Erythroblast (primary cell): ENCODE measurements around the gene UCN2.

ENCODE experiments used
- GATA1 ChIP-seq: IDR thresholded peaks from 2 replicates; pipeline ENCODE4 v1.6.1; 2011; ENCODE audit warnings: low read depth, mild to moderate bottlenecking, control low read depth, low read length, moderate library complexity
- POLR2A ChIP-seq: IDR thresholded peaks from 2 replicates; pipeline ENCODE4 v1.6.1; 2011; ENCODE audit warnings: mild to moderate bottlenecking, low read length

DNA sequence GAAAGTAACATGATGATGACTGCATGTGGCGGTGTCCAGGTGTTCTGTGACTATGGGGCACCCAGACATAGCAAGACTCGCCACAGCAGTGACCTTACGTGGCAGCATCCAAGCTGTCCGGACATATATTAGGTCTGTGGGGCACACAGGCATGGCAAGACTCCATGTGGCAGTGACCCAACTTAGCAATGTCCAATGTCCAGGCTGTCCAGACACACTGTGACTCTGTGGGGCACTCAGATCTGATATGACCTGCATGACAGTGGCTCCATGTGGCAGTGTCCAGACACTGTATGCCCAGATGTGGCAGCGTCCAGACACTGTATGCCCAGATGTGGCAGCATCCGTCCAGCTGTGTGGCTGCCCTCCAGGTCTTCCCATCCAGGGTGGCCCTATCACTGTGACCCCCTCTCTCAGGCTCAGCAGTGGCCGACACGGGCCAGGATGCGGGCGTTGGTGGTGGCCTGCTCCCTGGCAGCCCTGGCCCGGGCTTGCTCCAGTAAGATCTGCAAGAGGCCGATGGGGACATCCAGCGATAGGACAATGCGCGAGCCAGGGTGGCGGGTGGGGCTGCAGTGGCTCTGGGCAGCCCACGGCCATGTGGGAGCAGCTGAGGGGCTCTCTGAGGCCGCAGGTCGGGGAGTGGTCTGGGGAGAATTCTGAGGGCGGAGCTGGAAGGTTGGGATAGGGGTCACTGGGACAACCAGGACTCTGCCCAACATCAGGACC is 1.1 kb downstream of the UCN2 start:
- no peak for TF ChIP-seq POLR2A
- no peak for TF ChIP-seq GATA1
